CD4-positive, alpha-beta T cell (primary cell): Measurements from ENCODE around the gene AGK. TPM values are rescaled to one million over a fixed set of nuclear protein-coding genes. Genes with fewer than 3 reads are reported as not detected.

Experiments
- ATAC-seq: fragments of 200-7000 bp; cut with Tn5 transposase; one replicate; pipeline ENCODE4 v1.10.0; 2022; ENCODE audit warnings: mild to moderate bottlenecking; ENCODE audit not compliant: poor library complexity
- CTCF ChIA-PET: fragments of 350-600 bp; sonication (Branson Sonifier 250); formaldehyde crosslinking; loops from one replicate; lab custom pipeline; 2021; ENCODE audit warnings: antibody characterized with exemption, inconsistent platforms; lab: Charles Lee
- POLR2A ChIA-PET: fragments of 350-600 bp; sonication (Branson Sonifier 250); formaldehyde crosslinking; loops from one replicate; lab custom pipeline; 2021; ENCODE audit warnings: antibody characterized with exemption, inconsistent platforms; lab: Charles Lee
- DNase-seq, 14 experiments: peaks; one replicate each; pipeline ENCODE4 v3.0.0-alpha.2; 2013 to 2020; ENCODE audit warnings: mixed read lengths in 2 of 14
- H3K27ac ChIP-seq, 2 donors: one replicate each; pipeline versions ENCODE4 v1.5.1 to v1.7.0; 2013; ENCODE audit warnings: low read length in 2 of 2, low read depth in 1 of 2, mild to moderate bottlenecking in 1 of 2
- H3K27me3 ChIP-seq, 2 experiments: 1 replicate in 1 of 2; 2 replicates in 1 of 2; pipeline versions ENCODE4 v1.6.1 to v1.7.0; 2013; ENCODE audit warnings: low read length in 2 of 2, control low read depth in 1 of 2, mild to moderate bottlenecking in 1 of 2, moderate library complexity in 1 of 2; ENCODE audit not compliant: insufficient read depth in 2 of 2, control insufficient read depth in 1 of 2
- H3K36me3 ChIP-seq: one replicate; pipeline ENCODE4 v1.6.1; 2013; ENCODE audit warnings: low read length, control low read depth; ENCODE audit not compliant: insufficient read depth
- H3K4me1 ChIP-seq: one replicate; pipeline ENCODE4 v1.6.1; 2013; ENCODE audit warnings: low read length, control low read depth; ENCODE audit not compliant: insufficient read depth
- H3K4me3 ChIP-seq: one replicate; pipeline ENCODE4 v1.5.1; 2013; ENCODE audit warnings: mild to moderate bottlenecking, low read length, moderate library complexity
- H3K9me3 ChIP-seq, 2 experiments: 1 replicate in 1 of 2; 2 replicates in 1 of 2; pipeline versions ENCODE4 v1.6.1 to v1.7.0; 2013; ENCODE audit warnings: low read length in 2 of 2, mild to moderate bottlenecking in 2 of 2, control low read depth in 1 of 2, moderate library complexity in 1 of 2; ENCODE audit not compliant: control insufficient read depth in 1 of 2, insufficient read depth in 1 of 2
- H3K27ac Mint-ChIP-seq: one replicate; pipeline ENCODE4 v1.8.0; 2020; ENCODE audit warnings: mixed read lengths
- H3K27me3 Mint-ChIP-seq: one replicate; pipeline ENCODE4 v1.8.0; 2021; ENCODE audit warnings: mixed read lengths
- H3K36me3 Mint-ChIP-seq: one replicate; pipeline ENCODE4 v1.8.0; 2021; ENCODE audit warnings: low read depth, mixed read lengths
- H3K4me1 Mint-ChIP-seq: one replicate; pipeline ENCODE4 v1.8.0; 2021; ENCODE audit warnings: low read depth, mixed read lengths
- H3K4me3 Mint-ChIP-seq: one replicate; pipeline ENCODE4 v1.8.0; 2020; ENCODE audit warnings: mild to moderate bottlenecking, mixed read lengths
- H3K9me3 Mint-ChIP-seq: one replicate; pipeline ENCODE4 v1.8.0; 2020; ENCODE audit warnings: mixed read lengths
- intact Hi-C, 2 experiments: fragments of 100-400 bp; cut with DNase I in 1 of 2; cut with micrococcal nuclease in 1 of 2; formaldehyde crosslinking; loops; one replicate each; pipeline versions ENCODE4 v1.15.1 to v1.9.0; 2023 to 2025; cut with DNase I, micrococcal nuclease
- total RNA-seq, 174 experiments: library from RNA in 2 of 174; stranded (reverse) in 2 of 174; gene quantifications; one replicate each; pipeline ENCODE4 v1.2.3 and lab custom pipeline; 2021 to 2026
- TF ChIP-seq, protein P1 (sequence below): fragments of 200-600 bp; IDR thresholded peaks from one replicate; pipeline ENCODE4 v1.8.0; 2022; ENCODE audit warnings: antibody characterized with exemption, mild to moderate bottlenecking

AGK gene
- total RNA-seq, 2 experiments from 2014 or later: 18.9 to 20.5 TPM

- no peaks in the 10 kb centered on the region for H3K27me3 ChIP-seq
- peaks cover 31% of the 10 kb centered on the region for H3K36me3 ChIP-seq
- peaks cover 84% of the 10 kb centered on the region for H3K36me3 Mint-ChIP-seq
- ATAC-seq: no peak
- intact Hi-C loops: no loop called here
- H3K4me3 Mint-ChIP-seq: no peak overlapping the region
- DNase-seq: no peak
- no peak overlapping the region for H3K27ac Mint-ChIP-seq
- H3K4me1 ChIP-seq: no peaks in the 10 kb centered on the region
- no peak overlapping the region for H3K27ac ChIP-seq
- H3K4me3 ChIP-seq: no peak overlapping the region
- H3K4me1 Mint-ChIP-seq: peaks cover 4% of the 10 kb centered on the region
- ChIA-PET CTCF (no interaction called here), POLR2A (no interaction called here)
- peaks cover 15% of the 10 kb centered on the region for H3K9me3 Mint-ChIP-seq
- TF ChIP-seq, protein P1, sequence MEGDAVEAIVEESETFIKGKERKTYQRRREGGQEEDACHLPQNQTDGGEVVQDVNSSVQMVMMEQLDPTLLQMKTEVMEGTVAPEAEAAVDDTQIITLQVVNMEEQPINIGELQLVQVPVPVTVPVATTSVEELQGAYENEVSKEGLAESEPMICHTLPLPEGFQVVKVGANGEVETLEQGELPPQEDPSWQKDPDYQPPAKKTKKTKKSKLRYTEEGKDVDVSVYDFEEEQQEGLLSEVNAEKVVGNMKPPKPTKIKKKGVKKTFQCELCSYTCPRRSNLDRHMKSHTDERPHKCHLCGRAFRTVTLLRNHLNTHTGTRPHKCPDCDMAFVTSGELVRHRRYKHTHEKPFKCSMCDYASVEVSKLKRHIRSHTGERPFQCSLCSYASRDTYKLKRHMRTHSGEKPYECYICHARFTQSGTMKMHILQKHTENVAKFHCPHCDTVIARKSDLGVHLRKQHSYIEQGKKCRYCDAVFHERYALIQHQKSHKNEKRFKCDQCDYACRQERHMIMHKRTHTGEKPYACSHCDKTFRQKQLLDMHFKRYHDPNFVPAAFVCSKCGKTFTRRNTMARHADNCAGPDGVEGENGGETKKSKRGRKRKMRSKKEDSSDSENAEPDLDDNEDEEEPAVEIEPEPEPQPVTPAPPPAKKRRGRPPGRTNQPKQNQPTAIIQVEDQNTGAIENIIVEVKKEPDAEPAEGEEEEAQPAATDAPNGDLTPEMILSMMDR: no peak
- H3K27me3 Mint-ChIP-seq: no peaks in the 10 kb centered on the region
- H3K9me3 ChIP-seq: peaks cover 0 to 21% of the 10 kb centered on the region in 2 experiments
Observed at GRCh38 chr7:141572175-141572574, 21.0 kb downstream of the AGK start.

- Mint-ChIP-seq H3K36me3 (peaks cover 76% of the 10 kb centered on the region), H3K9me3 (peaks cover 15% of the 10 kb centered on the region), H3K4me1 (peaks cover 4% of the 10 kb centered on the region), H3K27me3 (no peaks in the 10 kb centered on the region), H3K27ac (no peak overlapping the region), H3K4me3 (no peak overlapping the region)
- ChIA-PET CTCF (no interaction called here), POLR2A (no interaction called here)
- Histone ChIP-seq H3K4me3 (no peak overlapping the region), H3K27ac (no peak overlapping the region), H3K27me3 (no peaks in the 10 kb centered on the region), H3K9me3 (peaks cover 10 to 21% of the 10 kb centered on the region in 2 experiments), H3K4me1 (no peaks in the 10 kb centered on the region), H3K36me3 (peaks cover 19% of the 10 kb centered on the region)
- DNase-seq (no peak), ATAC-seq (no peak)
- intact Hi-C loops: no loop called here
- TF ChIP-seq, protein P1: no peak
Observed at GRCh38 chr7:141573511-141573910, 22.3 kb downstream of the AGK start.

- DNase-seq (no peak), ATAC-seq (no peak)
- peaks cover 10 to 21% of the 10 kb centered on the region in 2 experiments for H3K9me3 ChIP-seq
- peaks cover 10% of the 10 kb centered on the region for H3K36me3 ChIP-seq
- peaks cover 4% of the 10 kb centered on the region for H3K4me1 Mint-ChIP-seq
- ChIA-PET CTCF (no interaction called here), POLR2A (no interaction called here)
- H3K4me1 ChIP-seq: no peaks in the 10 kb centered on the region
- H3K36me3 Mint-ChIP-seq: peaks cover 67% of the 10 kb centered on the region
- intact Hi-C loops: no loop called here
- no peak overlapping the region for H3K27ac Mint-ChIP-seq
- no peaks in the 10 kb centered on the region for H3K27me3 Mint-ChIP-seq
- peaks cover 15% of the 10 kb centered on the region for H3K9me3 Mint-ChIP-seq
- H3K4me3 ChIP-seq: no peak overlapping the region
- no peak overlapping the region for H3K4me3 Mint-ChIP-seq
- TF ChIP-seq, protein P1: no peak
- H3K27ac ChIP-seq: no peak overlapping the region
- no peaks in the 10 kb centered on the region for H3K27me3 ChIP-seq
Observed at GRCh38 chr7:141575164-141575563, 24.0 kb downstream of the AGK start.
